GM23338 (cell line): ENCODE results near the gene PGGHG. TPM values are rescaled to one million over a fixed set of nuclear protein-coding genes. Genes with fewer than 3 reads are reported as not detected.

ENCODE experiments used
- ATAC-seq: fragments of 200-7000 bp; cut with Tn5 transposase; 3 replicates; pipeline ENCODE4 v1.9.1; 2020
- DNase-seq: peaks from one replicate; pipeline ENCODE4 v3.0.0-alpha.2; 2015; ENCODE audit warnings: low spot score
- H2AFZ ChIP-seq: fragments of 200-600 bp; sonication (generic); 2 replicates; pipeline ENCODE4 v1.8.0; 2016; ENCODE audit warnings: antibody characterized with exemption, mild to moderate bottlenecking, moderate library complexity
- H3F3A ChIP-seq: fragments of 200-600 bp; sonication (generic); replicated peaks from 2 replicates; pipeline ENCODE4 v1.8.0; 2017; ENCODE audit warnings: antibody characterized with exemption, mixed run types, low read depth
- H3K27ac ChIP-seq: fragments of 200-600 bp; sonication (generic); 2 replicates; pipeline ENCODE4 v1.6.1; 2016; ENCODE audit warnings: low read depth
- H3K27me3 ChIP-seq: fragments of 200-600 bp; sonication (generic); 2 replicates; pipeline ENCODE4 v1.8.0; 2016; ENCODE audit warnings: mild to moderate bottlenecking, mixed run types, moderate library complexity; ENCODE audit not compliant: insufficient read depth
- H3K36me3 ChIP-seq: fragments of 200-600 bp; sonication (generic); 2 replicates; pipeline ENCODE4 v1.8.0; 2016; ENCODE audit warnings: mild to moderate bottlenecking; ENCODE audit not compliant: insufficient read depth
- H3K4me1 ChIP-seq: fragments of 200-600 bp; sonication (generic); 2 replicates; pipeline ENCODE4 v1.8.0; 2016; ENCODE audit warnings: mild to moderate bottlenecking, moderate library complexity; ENCODE audit not compliant: insufficient read depth
- H3K4me2 ChIP-seq: fragments of 200-600 bp; sonication (generic); 2 replicates; pipeline ENCODE4 v1.7.1; 2017; ENCODE audit warnings: mixed run types
- H3K4me3 ChIP-seq: fragments of 200-600 bp; sonication (generic); 2 replicates; pipeline ENCODE4 v1.6.1; 2016; ENCODE audit warnings: mixed run types
- H3K79me2 ChIP-seq: fragments of 200-600 bp; sonication (generic); replicated peaks from 2 replicates; pipeline ENCODE4 v1.8.0; 2017; ENCODE audit warnings: mild to moderate bottlenecking; ENCODE audit not compliant: insufficient read depth
- H3K9me2 ChIP-seq: fragments of 200-600 bp; sonication (generic); 2 replicates; pipeline ENCODE4 v1.8.0; 2017; ENCODE audit not compliant: insufficient read depth
- H4K20me1 ChIP-seq: fragments of 200-600 bp; sonication (generic); replicated peaks from 2 replicates; pipeline ENCODE4 v1.8.0; 2017; ENCODE audit warnings: mild to moderate bottlenecking; ENCODE audit not compliant: insufficient read depth
- H3K27ac Mint-ChIP-seq: 2 replicates; pipeline ENCODE4 v1.8.0; 2020; ENCODE audit warnings: inconsistent platforms, mild to moderate bottlenecking, moderate library complexity, mixed read lengths
- H3K27me3 Mint-ChIP-seq: 3 replicates; pipeline ENCODE4 v1.8.0; 2022; ENCODE audit warnings: low read depth, mild to moderate bottlenecking, moderate library complexity, mixed read lengths, inconsistent platforms; ENCODE audit not compliant: insufficient read depth, poor library complexity
- H3K36me3 Mint-ChIP-seq: 3 replicates; pipeline ENCODE4 v1.8.0; 2021; ENCODE audit warnings: low read depth, mild to moderate bottlenecking, inconsistent platforms, moderate library complexity, mixed read lengths
- H3K4me1 Mint-ChIP-seq: 3 replicates; pipeline ENCODE4 v1.8.0; 2020; ENCODE audit warnings: mild to moderate bottlenecking, inconsistent platforms, mixed read lengths
- H3K4me3 Mint-ChIP-seq: 3 replicates; pipeline ENCODE4 v1.8.0; 2021; ENCODE audit warnings: moderate library complexity, mild to moderate bottlenecking, inconsistent platforms, mixed read lengths
- H3K9me3 Mint-ChIP-seq: 3 replicates; pipeline ENCODE4 v1.8.0; 2020; ENCODE audit warnings: moderate library complexity, mild to moderate bottlenecking, inconsistent platforms, mixed read lengths
- CREB1 ChIP-seq: fragments of 250-450 bp; sonication (Bioruptor Pico); IDR thresholded peaks from 2 replicates; pipeline ENCODE4 v1.5.0; 2020; ENCODE audit warnings: low read depth, mild to moderate bottlenecking, moderate library complexity
- EZH2 ChIP-seq: fragments of 200-600 bp; sonication (generic); IDR thresholded peaks from one replicate; pipeline ENCODE4 v1.8.0; 2017; ENCODE audit warnings: antibody characterized with exemption, mild to moderate bottlenecking, low read depth; ENCODE audit not compliant: unreplicated experiment
- EZH2phosphoT487 ChIP-seq: fragments of 200-600 bp; sonication (generic); IDR thresholded peaks from one replicate; pipeline ENCODE4 v1.8.1; 2018; ENCODE audit warnings: antibody characterized with exemption; ENCODE audit not compliant: unreplicated experiment
- JUNB ChIP-seq: IDR thresholded peaks from one replicate; pipeline ENCODE4 v1.6.1; 2016; ENCODE audit warnings: antibody characterized with exemption; ENCODE audit not compliant: unreplicated experiment
- NANOG ChIP-seq: IDR thresholded peaks from 2 replicates; pipeline ENCODE4 v1.6.1; 2016; ENCODE audit warnings: antibody characterized with exemption, borderline replicate concordance
- POLR2AphosphoS5 ChIP-seq: IDR thresholded peaks from 2 replicates; pipeline ENCODE4 v1.6.1; 2016; ENCODE audit warnings: antibody characterized with exemption, low read depth
- STAT1 ChIP-seq: IDR thresholded peaks from one replicate; pipeline ENCODE4 v1.6.1; 2016; ENCODE audit warnings: antibody characterized with exemption; ENCODE audit not compliant: unreplicated experiment
- ZNF114 ChIP-seq: fragments of 250-450 bp; sonication (Bioruptor Pico); IDR thresholded peaks from 2 replicates; pipeline ENCODE4 v1.5.0; 2020; ENCODE audit warnings: mild to moderate bottlenecking, moderate library complexity
- ZNF331 ChIP-seq: fragments of 250-450 bp; sonication (Bioruptor Pico); IDR thresholded peaks from 2 replicates; pipeline ENCODE4 v1.5.0; 2020; ENCODE audit warnings: low read depth, mild to moderate bottlenecking, moderate library complexity
- polyA plus RNA-seq: library from polyadenylated mRNA; unstranded; fragments of >200 nt; fragmentation: Nextera tagmentation; extraction: Ambion mirVana; gene quantifications from 2 replicates; pipeline ENCODE4 v1.2.1, GENCODE V29; 2016
- total RNA-seq: library from RNA; depleted of rRNA; stranded (reverse); fragments of >200 nt; shearing (Covaris generic); gene quantifications from 2 replicates; pipeline ENCODE4 v1.2.3, GENCODE V29; 2014
- TF ChIP-seq, protein P1 (sequence below): IDR thresholded peaks from one replicate; pipeline ENCODE4 v1.6.1; 2018; ENCODE audit warnings: antibody characterized with exemption; ENCODE audit not compliant: unreplicated experiment
- TF ChIP-seq, protein P2 (sequence below): fragments of 250-450 bp; sonication (Bioruptor Pico); IDR thresholded peaks from 2 replicates; pipeline ENCODE4 v1.5.0; 2020; ENCODE audit warnings: mild to moderate bottlenecking, moderate library complexity
- TF ChIP-seq, protein P3 (sequence below): IDR thresholded peaks from 2 replicates; pipeline ENCODE4 v1.6.1; 2016; ENCODE audit warnings: antibody characterized with exemption
- TF ChIP-seq, protein P4 (sequence below), 2 experiments: fragments of 200-600 bp in 1 of 2; sonication (generic) in 1 of 2; conservative IDR thresholded peaks; 2 replicates each; pipeline versions ENCODE4 v1.5.1 to v1.6.1; 2016 to 2017; ENCODE audit warnings: antibody characterized with exemption in 2 of 2, low read depth in 2 of 2, mild to moderate bottlenecking in 2 of 2, moderate library complexity in 1 of 2

The PGGHG gene
- total and polyA plus RNA-seq, 2 experiments from 2014 or later, result 24.9 to 55.8 TPM

DNA sequence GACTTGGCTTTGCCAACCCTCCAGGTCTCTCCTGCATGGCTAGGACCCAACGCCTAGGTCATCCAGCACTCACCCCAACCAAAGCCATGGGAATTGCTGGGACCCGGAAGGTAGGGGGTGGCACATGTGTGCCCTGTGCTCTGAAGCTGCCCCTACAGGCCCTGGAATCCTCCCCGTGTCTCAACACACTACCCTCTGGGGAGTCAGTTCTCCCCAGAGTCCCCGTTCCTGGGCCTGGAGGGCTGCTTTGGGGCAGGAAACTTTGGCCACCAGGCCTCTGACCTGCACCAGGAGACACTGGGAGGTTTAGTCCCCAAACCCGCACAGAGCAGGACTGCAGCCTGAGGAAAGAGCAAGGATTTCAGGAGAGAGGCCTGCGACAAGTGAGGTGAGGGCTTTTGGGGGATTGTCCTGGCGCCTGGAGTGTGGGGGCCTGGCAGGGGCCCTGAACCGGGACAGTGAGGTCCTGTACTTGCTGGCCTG is 24.4 kb downstream of the PGGHG start:
- ATAC-seq, result peak; percentile 4
- DNase-seq, result no peak
- peaks cover 32% of the 10 kb centered on the region for H3F3A ChIP-seq
- H3K4me1 Mint-ChIP-seq, result peaks cover 68% of the 10 kb centered on the region
- H4K20me1 ChIP-seq, result peaks cover 10% of the 10 kb centered on the region
- peaks cover 35% of the 10 kb centered on the region for H3K79me2 ChIP-seq
- H3K27ac Mint-ChIP-seq, result peak overlapping the region; percentile 85
- H3K4me3 Mint-ChIP-seq, result peak overlapping the region; percentile 91
- no peak overlapping the region for H2AFZ ChIP-seq
- H3K36me3 Mint-ChIP-seq, result peaks cover 14% of the 10 kb centered on the region; the same call in 2 of the 3 replicates
- TF ChIP-seq ZNF331 (CRISPR knock-in tag), result no peak
- no peak for TF ChIP-seq CREB1 (CRISPR knock-in tag)
- TF ChIP-seq POLR2AphosphoS5, result no peak
- no peak for TF ChIP-seq ZNF114 (CRISPR knock-in tag)
- TF ChIP-seq, protein P1, sequence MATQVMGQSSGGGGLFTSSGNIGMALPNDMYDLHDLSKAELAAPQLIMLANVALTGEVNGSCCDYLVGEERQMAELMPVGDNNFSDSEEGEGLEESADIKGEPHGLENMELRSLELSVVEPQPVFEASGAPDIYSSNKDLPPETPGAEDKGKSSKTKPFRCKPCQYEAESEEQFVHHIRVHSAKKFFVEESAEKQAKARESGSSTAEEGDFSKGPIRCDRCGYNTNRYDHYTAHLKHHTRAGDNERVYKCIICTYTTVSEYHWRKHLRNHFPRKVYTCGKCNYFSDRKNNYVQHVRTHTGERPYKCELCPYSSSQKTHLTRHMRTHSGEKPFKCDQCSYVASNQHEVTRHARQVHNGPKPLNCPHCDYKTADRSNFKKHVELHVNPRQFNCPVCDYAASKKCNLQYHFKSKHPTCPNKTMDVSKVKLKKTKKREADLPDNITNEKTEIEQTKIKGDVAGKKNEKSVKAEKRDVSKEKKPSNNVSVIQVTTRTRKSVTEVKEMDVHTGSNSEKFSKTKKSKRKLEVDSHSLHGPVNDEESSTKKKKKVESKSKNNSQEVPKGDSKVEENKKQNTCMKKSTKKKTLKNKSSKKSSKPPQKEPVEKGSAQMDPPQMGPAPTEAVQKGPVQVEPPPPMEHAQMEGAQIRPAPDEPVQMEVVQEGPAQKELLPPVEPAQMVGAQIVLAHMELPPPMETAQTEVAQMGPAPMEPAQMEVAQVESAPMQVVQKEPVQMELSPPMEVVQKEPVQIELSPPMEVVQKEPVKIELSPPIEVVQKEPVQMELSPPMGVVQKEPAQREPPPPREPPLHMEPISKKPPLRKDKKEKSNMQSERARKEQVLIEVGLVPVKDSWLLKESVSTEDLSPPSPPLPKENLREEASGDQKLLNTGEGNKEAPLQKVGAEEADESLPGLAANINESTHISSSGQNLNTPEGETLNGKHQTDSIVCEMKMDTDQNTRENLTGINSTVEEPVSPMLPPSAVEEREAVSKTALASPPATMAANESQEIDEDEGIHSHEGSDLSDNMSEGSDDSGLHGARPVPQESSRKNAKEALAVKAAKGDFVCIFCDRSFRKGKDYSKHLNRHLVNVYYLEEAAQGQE, result no peak
- TF ChIP-seq, protein P2, sequence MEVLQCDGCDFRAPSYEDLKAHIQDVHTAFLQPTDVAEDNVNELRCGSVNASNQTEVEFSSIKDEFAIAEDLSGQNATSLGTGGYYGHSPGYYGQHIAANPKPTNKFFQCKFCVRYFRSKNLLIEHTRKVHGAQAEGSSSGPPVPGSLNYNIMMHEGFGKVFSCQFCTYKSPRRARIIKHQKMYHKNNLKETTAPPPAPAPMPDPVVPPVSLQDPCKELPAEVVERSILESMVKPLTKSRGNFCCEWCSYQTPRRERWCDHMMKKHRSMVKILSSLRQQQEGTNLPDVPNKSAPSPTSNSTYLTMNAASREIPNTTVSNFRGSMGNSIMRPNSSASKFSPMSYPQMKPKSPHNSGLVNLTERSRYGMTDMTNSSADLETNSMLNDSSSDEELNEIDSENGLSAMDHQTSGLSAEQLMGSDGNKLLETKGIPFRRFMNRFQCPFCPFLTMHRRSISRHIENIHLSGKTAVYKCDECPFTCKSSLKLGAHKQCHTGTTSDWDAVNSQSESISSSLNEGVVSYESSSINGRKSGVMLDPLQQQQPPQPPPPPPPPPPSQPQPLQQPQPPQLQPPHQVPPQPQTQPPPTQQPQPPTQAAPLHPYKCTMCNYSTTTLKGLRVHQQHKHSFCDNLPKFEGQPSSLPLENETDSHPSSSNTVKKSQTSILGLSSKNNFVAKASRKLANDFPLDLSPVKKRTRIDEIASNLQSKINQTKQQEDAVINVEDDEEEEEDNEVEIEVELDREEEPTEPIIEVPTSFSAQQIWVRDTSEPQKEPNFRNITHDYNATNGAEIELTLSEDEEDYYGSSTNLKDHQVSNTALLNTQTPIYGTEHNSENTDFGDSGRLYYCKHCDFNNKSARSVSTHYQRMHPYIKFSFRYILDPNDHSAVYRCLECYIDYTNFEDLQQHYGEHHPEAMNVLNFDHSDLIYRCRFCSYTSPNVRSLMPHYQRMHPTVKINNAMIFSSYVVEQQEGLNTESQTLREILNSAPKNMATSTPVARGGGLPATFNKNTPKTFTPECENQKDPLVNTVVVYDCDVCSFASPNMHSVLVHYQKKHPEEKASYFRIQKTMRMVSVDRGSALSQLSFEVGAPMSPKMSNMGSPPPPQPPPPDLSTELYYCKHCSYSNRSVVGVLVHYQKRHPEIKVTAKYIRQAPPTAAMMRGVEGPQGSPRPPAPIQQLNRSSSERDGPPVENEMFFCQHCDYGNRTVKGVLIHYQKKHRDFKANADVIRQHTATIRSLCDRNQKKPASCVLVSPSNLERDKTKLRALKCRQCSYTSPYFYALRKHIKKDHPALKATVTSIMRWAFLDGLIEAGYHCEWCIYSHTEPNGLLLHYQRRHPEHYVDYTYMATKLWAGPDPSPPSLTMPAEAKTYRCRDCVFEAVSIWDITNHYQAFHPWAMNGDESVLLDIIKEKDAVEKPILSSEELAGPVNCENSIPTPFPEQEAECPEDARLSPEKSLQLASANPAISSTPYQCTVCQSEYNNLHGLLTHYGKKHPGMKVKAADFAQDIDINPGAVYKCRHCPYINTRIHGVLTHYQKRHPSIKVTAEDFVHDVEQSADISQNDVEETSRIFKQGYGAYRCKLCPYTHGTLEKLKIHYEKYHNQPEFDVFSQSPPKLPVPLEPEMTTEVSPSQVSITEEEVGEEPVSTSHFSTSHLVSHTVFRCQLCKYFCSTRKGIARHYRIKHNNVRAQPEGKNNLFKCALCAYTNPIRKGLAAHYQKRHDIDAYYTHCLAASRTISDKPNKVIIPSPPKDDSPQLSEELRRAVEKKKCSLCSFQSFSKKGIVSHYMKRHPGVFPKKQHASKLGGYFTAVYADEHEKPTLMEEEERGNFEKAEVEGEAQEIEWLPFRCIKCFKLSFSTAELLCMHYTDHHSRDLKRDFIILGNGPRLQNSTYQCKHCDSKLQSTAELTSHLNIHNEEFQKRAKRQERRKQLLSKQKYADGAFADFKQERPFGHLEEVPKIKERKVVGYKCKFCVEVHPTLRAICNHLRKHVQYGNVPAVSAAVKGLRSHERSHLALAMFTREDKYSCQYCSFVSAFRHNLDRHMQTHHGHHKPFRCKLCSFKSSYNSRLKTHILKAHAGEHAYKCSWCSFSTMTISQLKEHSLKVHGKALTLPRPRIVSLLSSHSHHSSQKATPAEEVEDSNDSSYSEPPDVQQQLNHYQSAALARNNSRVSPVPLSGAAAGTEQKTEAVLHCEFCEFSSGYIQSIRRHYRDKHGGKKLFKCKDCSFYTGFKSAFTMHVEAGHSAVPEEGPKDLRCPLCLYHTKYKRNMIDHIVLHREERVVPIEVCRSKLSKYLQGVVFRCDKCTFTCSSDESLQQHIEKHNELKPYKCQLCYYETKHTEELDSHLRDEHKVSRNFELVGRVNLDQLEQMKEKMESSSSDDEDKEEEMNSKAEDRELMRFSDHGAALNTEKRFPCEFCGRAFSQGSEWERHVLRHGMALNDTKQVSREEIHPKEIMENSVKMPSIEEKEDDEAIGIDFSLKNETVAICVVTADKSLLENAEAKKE (CRISPR knock-in tag), result no peak
- no peak for TF ChIP-seq EZH2phosphoT487
- TF ChIP-seq, protein P3, sequence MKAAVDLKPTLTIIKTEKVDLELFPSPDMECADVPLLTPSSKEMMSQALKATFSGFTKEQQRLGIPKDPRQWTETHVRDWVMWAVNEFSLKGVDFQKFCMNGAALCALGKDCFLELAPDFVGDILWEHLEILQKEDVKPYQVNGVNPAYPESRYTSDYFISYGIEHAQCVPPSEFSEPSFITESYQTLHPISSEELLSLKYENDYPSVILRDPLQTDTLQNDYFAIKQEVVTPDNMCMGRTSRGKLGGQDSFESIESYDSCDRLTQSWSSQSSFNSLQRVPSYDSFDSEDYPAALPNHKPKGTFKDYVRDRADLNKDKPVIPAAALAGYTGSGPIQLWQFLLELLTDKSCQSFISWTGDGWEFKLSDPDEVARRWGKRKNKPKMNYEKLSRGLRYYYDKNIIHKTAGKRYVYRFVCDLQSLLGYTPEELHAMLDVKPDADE, result no peak
- TF ChIP-seq EZH2, result no peak
- TF ChIP-seq, protein P4, sequence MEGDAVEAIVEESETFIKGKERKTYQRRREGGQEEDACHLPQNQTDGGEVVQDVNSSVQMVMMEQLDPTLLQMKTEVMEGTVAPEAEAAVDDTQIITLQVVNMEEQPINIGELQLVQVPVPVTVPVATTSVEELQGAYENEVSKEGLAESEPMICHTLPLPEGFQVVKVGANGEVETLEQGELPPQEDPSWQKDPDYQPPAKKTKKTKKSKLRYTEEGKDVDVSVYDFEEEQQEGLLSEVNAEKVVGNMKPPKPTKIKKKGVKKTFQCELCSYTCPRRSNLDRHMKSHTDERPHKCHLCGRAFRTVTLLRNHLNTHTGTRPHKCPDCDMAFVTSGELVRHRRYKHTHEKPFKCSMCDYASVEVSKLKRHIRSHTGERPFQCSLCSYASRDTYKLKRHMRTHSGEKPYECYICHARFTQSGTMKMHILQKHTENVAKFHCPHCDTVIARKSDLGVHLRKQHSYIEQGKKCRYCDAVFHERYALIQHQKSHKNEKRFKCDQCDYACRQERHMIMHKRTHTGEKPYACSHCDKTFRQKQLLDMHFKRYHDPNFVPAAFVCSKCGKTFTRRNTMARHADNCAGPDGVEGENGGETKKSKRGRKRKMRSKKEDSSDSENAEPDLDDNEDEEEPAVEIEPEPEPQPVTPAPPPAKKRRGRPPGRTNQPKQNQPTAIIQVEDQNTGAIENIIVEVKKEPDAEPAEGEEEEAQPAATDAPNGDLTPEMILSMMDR (conservative IDR thresholded peaks at IDR 0.05; ENCODE audit: low read depth in 2 of 2), result no peak
- no peak for TF ChIP-seq STAT1
- no peak for TF ChIP-seq JUNB
- TF ChIP-seq NANOG, result no peak
- H3K36me3 ChIP-seq, result no peaks in the 10 kb centered on the region
- peak overlapping the region; percentile 70 for H3K4me3 ChIP-seq
- peak overlapping the region; percentile 89 for H3K27ac ChIP-seq
- peaks cover 60% of the 10 kb centered on the region for H3K4me1 ChIP-seq
- H3K27me3 Mint-ChIP-seq, result peaks cover 17% of the 10 kb centered on the region
- no peaks in the 10 kb centered on the region for H3K9me2 ChIP-seq
- H3K9me3 Mint-ChIP-seq, result no peaks in the 10 kb centered on the region; the same call in 2 of the 3 replicates
- peak overlapping the region; percentile 84 for H3K4me2 ChIP-seq
- H3K27me3 ChIP-seq, result peaks cover 4% of the 10 kb centered on the region; the same call in 1 of the 2 replicates
